OCI-LY3 (cell line): ENCODE results near the gene UNKL.
"Not testable (repeated sequence)": the region's sequence is repeated elsewhere in the genome, so short reads cannot be mapped to it uniquely, and the experiment has no call there.

Experiments used
- H2AFZ ChIP-seq: fragments of 200-600, 300-600 bp; shearing (Covaris generic); 2 replicates; pipeline ENCODE4 v1.6.0; 2014; ENCODE audit warnings: antibody characterized with exemption, low read depth, low read length
- H3K27ac ChIP-seq: fragments of 200-600, 300-600 bp; sonication (generic); 2 replicates; pipeline ENCODE4 v1.5.1; 2014; ENCODE audit warnings: mild to moderate bottlenecking, low read length, moderate library complexity, mixed read lengths
- H3K27me3 ChIP-seq: fragments of 200-600, 300-600 bp; sonication (generic); 2 replicates; pipeline ENCODE4 v1.6.1; 2014; ENCODE audit warnings: low read depth, low read length, mixed read lengths
- H3K36me3 ChIP-seq: fragments of 200-600, 300-600 bp; sonication (generic); replicated peaks from 2 replicates; pipeline ENCODE3; 2014; ENCODE audit warnings: low read depth, low read length, mixed read lengths
- H3K4me1 ChIP-seq: fragments of 300-600, 200-600 bp; sonication (generic); 2 replicates; pipeline ENCODE4 v1.6.1; 2014; ENCODE audit warnings: low read length, mixed read lengths
- H3K4me2 ChIP-seq: fragments of 200-600, 300-600 bp; sonication (generic); 2 replicates; pipeline ENCODE4 v1.6.1; 2014; ENCODE audit warnings: low read length, mixed read lengths
- H3K4me3 ChIP-seq: fragments of 300-600, 200-600 bp; sonication (generic); 2 replicates; pipeline ENCODE4 v1.5.1; 2014; ENCODE audit warnings: antibody characterized with exemption, mild to moderate bottlenecking, low read length, moderate library complexity
- H3K79me2 ChIP-seq: fragments of 300-600, 200-600 bp; shearing (Covaris generic); 2 replicates; pipeline ENCODE4 v1.6.1; 2014; ENCODE audit warnings: mild to moderate bottlenecking, low read length, mixed read lengths
- H3K9ac ChIP-seq: fragments of 300-600, 200-600 bp; shearing (Covaris generic); 2 replicates; pipeline ENCODE4 v1.6.0; 2014; ENCODE audit warnings: mild to moderate bottlenecking, low read length, moderate library complexity
- H3K9me3 ChIP-seq: fragments of 200-600, 300-600 bp; shearing (Covaris generic); 2 replicates; pipeline ENCODE4 v1.6.1; 2014; ENCODE audit warnings: low read length, mixed read lengths; ENCODE audit not compliant: insufficient read depth
- H4K20me1 ChIP-seq: fragments of 200-600, 300-600 bp; sonication (generic); 2 replicates; pipeline ENCODE4 v1.6.1; 2016; ENCODE audit warnings: low read length, mixed read lengths; ENCODE audit not compliant: insufficient read depth
- EZH2phosphoT487 ChIP-seq: fragments of 200-600 bp; shearing (Covaris generic); IDR thresholded peaks from 2 replicates; pipeline ENCODE4 v1.6.1; 2018; ENCODE audit warnings: antibody characterized with exemption, mixed run types, low read depth
- TF ChIP-seq, protein P1 (sequence below): fragments of 200-600, 300-600 bp; sonication (generic); IDR thresholded peaks from 2 replicates; pipeline ENCODE4 v1.5.1; 2014; ENCODE audit warnings: antibody characterized with exemption, low read length, low read depth

Gene UNKL

DNA sequence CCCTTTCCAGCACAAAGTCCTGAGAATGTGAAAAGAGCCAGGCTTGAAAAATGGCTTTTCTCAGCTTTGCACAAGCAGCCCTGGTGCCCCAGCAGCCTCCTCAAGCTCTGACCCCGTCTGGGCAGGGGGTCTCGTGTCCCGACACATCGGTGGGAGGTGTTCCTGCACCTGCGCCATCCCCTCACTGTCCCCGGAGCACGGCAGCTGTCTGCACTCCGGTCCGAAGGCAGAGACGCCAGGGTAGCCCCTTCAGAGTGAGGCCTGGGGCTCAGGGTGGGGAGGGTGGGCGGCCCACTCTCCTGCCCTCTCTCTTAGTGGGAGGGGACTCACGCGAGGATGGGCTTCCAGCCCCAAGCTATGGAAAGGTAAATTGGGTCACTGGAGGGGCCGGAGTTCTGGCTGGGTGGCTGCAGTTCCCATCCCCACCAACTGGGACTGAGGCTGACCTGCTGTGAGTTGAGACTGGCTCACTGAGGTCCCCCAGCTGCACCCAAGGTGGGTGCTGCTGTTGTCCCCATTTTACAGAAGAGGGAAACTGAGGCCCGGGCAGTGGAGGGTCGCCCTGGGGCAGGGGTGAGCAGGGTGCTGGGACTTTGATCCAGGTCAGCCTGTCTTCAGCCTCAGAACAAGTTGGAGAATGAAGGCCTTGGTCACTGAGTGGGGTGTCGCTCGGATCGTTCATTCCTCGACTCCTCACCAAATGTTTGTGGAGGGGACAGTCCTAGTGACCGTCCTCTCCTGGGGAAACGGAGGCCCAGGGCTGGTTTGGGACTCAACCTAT, 83.4 kb downstream of the UNKL start:
- no peak for TF ChIP-seq EZH2phosphoT487
- TF ChIP-seq, protein P1, sequence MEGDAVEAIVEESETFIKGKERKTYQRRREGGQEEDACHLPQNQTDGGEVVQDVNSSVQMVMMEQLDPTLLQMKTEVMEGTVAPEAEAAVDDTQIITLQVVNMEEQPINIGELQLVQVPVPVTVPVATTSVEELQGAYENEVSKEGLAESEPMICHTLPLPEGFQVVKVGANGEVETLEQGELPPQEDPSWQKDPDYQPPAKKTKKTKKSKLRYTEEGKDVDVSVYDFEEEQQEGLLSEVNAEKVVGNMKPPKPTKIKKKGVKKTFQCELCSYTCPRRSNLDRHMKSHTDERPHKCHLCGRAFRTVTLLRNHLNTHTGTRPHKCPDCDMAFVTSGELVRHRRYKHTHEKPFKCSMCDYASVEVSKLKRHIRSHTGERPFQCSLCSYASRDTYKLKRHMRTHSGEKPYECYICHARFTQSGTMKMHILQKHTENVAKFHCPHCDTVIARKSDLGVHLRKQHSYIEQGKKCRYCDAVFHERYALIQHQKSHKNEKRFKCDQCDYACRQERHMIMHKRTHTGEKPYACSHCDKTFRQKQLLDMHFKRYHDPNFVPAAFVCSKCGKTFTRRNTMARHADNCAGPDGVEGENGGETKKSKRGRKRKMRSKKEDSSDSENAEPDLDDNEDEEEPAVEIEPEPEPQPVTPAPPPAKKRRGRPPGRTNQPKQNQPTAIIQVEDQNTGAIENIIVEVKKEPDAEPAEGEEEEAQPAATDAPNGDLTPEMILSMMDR: no peak
- no peaks in the 10 kb centered on the region for H3K79me2 ChIP-seq
- peak overlapping the region; percentile 42 for H3K4me2 ChIP-seq
- no peak overlapping the region for H3K27ac ChIP-seq
- H4K20me1 ChIP-seq: no peaks in the 10 kb centered on the region
- no peaks in the 10 kb centered on the region for H3K9me3 ChIP-seq
- H3K4me3 ChIP-seq: peak overlapping the region; percentile 16; the same call in 1 of the 2 replicates
- H3K36me3 ChIP-seq: no peaks in the 10 kb centered on the region
- H2AFZ ChIP-seq: no peak overlapping the region
- no peak overlapping the region for H3K9ac ChIP-seq
- H3K4me1 ChIP-seq: peaks cover 27% of the 10 kb centered on the region
- H3K27me3 ChIP-seq: peaks cover 8% of the 10 kb centered on the region; the same call in 1 of the 2 replicates

GRCh38 chr16:1330260-1330914, 84.1 kb downstream of the UNKL start:
- Histone ChIP-seq H2AFZ (no peak overlapping the region), H3K27ac (no peak overlapping the region), H3K9me3 (no peaks in the 10 kb centered on the region), H3K79me2 (no peaks in the 10 kb centered on the region), H3K9ac (no peak overlapping the region), H4K20me1 (no peaks in the 10 kb centered on the region; the same call in 1 of the 2 replicates), H3K4me2 (no peak overlapping the region), H3K4me1 (peaks cover 29% of the 10 kb centered on the region), H3K36me3 (peaks cover under 1% of the 10 kb centered on the region), H3K4me3 (no peak overlapping the region), H3K27me3 (0 out of 2 replicates have a peak, but pooled peaks cover 4% of the 10 kb centered on the region)
- TF ChIP-seq, protein P1: peak; percentile 45
- no peak for TF ChIP-seq EZH2phosphoT487

DNA sequence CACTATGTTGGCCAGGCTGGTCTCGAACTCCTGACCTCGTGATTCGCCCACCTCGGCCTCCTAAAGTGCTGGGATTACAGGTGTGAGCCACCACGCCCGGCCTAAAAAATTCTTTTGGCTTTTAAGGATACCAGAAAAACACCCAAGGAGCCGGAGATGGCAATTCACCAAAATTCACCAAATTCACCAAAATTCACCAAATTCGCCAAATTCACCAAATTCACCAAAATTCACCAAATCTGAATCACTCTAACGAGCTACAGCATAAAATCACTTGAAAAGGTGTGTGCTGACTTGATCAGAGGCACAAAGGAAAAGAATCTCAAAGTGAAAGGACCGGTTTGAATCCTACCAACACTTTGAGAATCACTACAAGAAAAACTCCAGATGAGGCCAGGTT, 85.5 kb downstream of the UNKL start:
- not testable (repeated sequence) for H3K9ac ChIP-seq, H3K4me3 ChIP-seq, H3K36me3 ChIP-seq, H3K27ac ChIP-seq, H3K4me2 ChIP-seq, H3K79me2 ChIP-seq, H3K27me3 ChIP-seq, H2AFZ ChIP-seq, H3K9me3 ChIP-seq, H4K20me1 ChIP-seq
- H3K4me1 ChIP-seq: peaks cover 24% of the 10 kb centered on the region

DNA sequence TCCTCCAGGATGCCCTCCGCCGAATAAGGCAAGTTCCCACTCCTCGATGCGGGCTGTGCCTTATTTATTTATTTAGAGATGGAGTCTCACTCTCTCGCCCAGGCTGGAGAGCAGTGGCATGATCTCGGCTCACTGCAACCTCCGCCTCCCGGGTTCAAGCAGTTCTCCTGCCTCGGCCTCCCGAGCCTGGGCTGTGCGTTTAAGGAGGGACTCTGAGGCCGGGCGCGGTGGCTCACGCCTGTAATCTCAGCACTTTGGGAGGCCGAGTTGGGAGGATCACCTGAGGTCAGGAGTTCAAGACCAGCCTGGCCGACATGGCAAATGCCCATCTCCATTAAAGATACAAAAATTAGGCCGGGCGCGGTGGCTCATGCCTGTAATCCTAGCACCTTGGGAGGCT, 86.4 kb downstream of the UNKL start:
- not testable (repeated sequence) for H3K4me2 ChIP-seq, H3K9ac ChIP-seq, H2AFZ ChIP-seq, H3K9me3 ChIP-seq, H3K79me2 ChIP-seq, H3K36me3 ChIP-seq, H3K4me3 ChIP-seq, H3K27ac ChIP-seq, H3K27me3 ChIP-seq
- Histone ChIP-seq H3K4me1 (peaks cover 24% of the 10 kb centered on the region), H4K20me1 (peaks cover 11% of the 10 kb centered on the region; the same call in 1 of the 2 replicates)

DNA sequence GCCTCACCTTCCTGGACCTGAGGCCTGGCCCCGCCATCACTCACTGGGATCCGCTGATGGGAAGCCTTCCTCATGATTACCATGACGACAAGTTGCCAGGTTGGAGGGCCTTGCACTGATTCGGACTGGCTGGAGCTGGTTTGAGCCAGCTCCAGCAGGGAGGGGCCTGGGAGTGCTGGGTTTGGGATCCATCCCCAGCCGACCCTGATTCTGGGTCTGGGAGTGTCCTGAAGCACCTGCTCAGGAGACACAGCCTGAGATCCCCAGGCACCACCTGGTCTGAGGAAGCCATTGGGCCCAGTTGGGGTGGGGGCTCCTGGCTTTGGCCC, 86.9 kb downstream of the UNKL start:
- peaks cover 11% of the 10 kb centered on the region; the same call in 1 of the 2 replicates for H4K20me1 ChIP-seq
- no peak overlapping the region for H3K4me2 ChIP-seq
- TF ChIP-seq EZH2phosphoT487: no peak
- TF ChIP-seq, protein P1: no peak
- H3K27me3 ChIP-seq: no peaks in the 10 kb centered on the region
- H3K36me3 ChIP-seq: peaks cover 5% of the 10 kb centered on the region
- H3K9ac ChIP-seq: no peak overlapping the region
- no peak overlapping the region for H2AFZ ChIP-seq
- H3K79me2 ChIP-seq: no peaks in the 10 kb centered on the region
- no peak overlapping the region for H3K4me3 ChIP-seq
- no peaks in the 10 kb centered on the region for H3K9me3 ChIP-seq
- peaks cover 24% of the 10 kb centered on the region for H3K4me1 ChIP-seq
- no peak overlapping the region for H3K27ac ChIP-seq
